Measurements from ENCODE around the gene FOXP1. TPM values are rescaled to one million over a fixed set of nuclear protein-coding genes. Genes with fewer than 3 reads are reported as not detected.

The FOXP1 gene
- total and polyA plus RNA-seq, 2 donors: 26.1 to 42.3 TPM

- H3K4me1 ChIP-seq (ENCODE audit: control insufficient read depth in 2 of 2, insufficient read depth in 2 of 2, low read length in 2 of 2): no peaks in the 10 kb centered on the region
- DNase-seq (ENCODE audit: low read depth in 6 of 9, low spot score in 9 of 9): no peak
- no peak overlapping the region for H3K27ac ChIP-seq (ENCODE audit: low read depth in 1 of 2, low read length in 1 of 2)
- H3K9me3 ChIP-seq (ENCODE audit: control insufficient read depth in 2 of 2, insufficient read depth in 1 of 2, low read length in 1 of 2): no peaks in the 10 kb centered on the region
- no peak overlapping the region for H3K4me3 ChIP-seq (ENCODE audit: low read length in 2 of 2)
- H3K27me3 ChIP-seq (ENCODE audit: control insufficient read depth in 2 of 2, insufficient read depth in 1 of 2, low read length in 1 of 2): no peaks in the 10 kb centered on the region
- H3K36me3 ChIP-seq (ENCODE audit: control insufficient read depth in 2 of 2, insufficient read depth in 2 of 2, low read length in 1 of 2): peaks cover 0 to 4% of the 10 kb centered on the region in 2 donors
- 98% methylated on average over 1 of the region's 1 CpG for WGBS
Measured at GRCh38 chr3:71189480-71189879, 394.0 kb downstream of the FOXP1 start.

GRCh38 chr3:71187715-71188114 is 395.8 kb downstream of the FOXP1 start:
- DNase-seq (ENCODE audit: low read depth in 6 of 9, low spot score in 9 of 9): no peak

GRCh38 chr3:71186801-71187200 is 396.7 kb downstream of the FOXP1 start:
- no peaks in the 10 kb centered on the region for H3K27me3 ChIP-seq (ENCODE audit: control insufficient read depth in 2 of 2, insufficient read depth in 1 of 2, low read length in 1 of 2)
- H3K4me1 ChIP-seq (ENCODE audit: control insufficient read depth in 2 of 2, insufficient read depth in 2 of 2, low read length in 2 of 2): no peaks in the 10 kb centered on the region
- H3K4me3 ChIP-seq (ENCODE audit: low read length in 2 of 2): no peak overlapping the region
- H3K36me3 ChIP-seq (ENCODE audit: control insufficient read depth in 2 of 2, insufficient read depth in 2 of 2, low read length in 1 of 2): peaks cover 0 to 2% of the 10 kb centered on the region in 2 donors
- H3K9me3 ChIP-seq (ENCODE audit: control insufficient read depth in 2 of 2, insufficient read depth in 1 of 2, low read length in 1 of 2): no peaks in the 10 kb centered on the region
- whole genome bisulfite sequencing: over 99% methylated on average over 2 of the region's 2 CpGs
- H3K27ac ChIP-seq (ENCODE audit: low read depth in 1 of 2, low read length in 1 of 2): no peak overlapping the region
- DNase-seq (ENCODE audit: low read depth in 6 of 9, low spot score in 9 of 9): no peak

More at GRCh38 chr3:71187715-71188114, 395.8 kb downstream of the FOXP1 start:
- Histone ChIP-seq H3K9me3 (ENCODE audit: control insufficient read depth in 2 of 2, insufficient read depth in 1 of 2, low read length in 1 of 2) (no peaks in the 10 kb centered on the region), H3K4me3 (ENCODE audit: low read length in 2 of 2) (no peak overlapping the region), H3K27ac (ENCODE audit: low read depth in 1 of 2, low read length in 1 of 2) (no peak overlapping the region), H3K4me1 (ENCODE audit: control insufficient read depth in 2 of 2, insufficient read depth in 2 of 2, low read length in 2 of 2) (no peaks in the 10 kb centered on the region), H3K27me3 (ENCODE audit: control insufficient read depth in 2 of 2, insufficient read depth in 1 of 2, low read length in 1 of 2) (no peaks in the 10 kb centered on the region), H3K36me3 (ENCODE audit: control insufficient read depth in 2 of 2, insufficient read depth in 2 of 2, low read length in 1 of 2) (peaks cover 0 to 4% of the 10 kb centered on the region in 2 donors)
- WGBS: 100% methylated on average over 1 of the region's 1 CpG

GRCh38 chr3:71185733-71186455 is 397.6 kb downstream of the FOXP1 start:
- peaks cover 0 to 2% of the 10 kb centered on the region in 2 donors for H3K36me3 ChIP-seq (ENCODE audit: control insufficient read depth in 2 of 2, insufficient read depth in 2 of 2, low read length in 1 of 2)
- DNase-seq (ENCODE audit: low read depth in 6 of 9, low spot score in 9 of 9): no peak
- no peaks in the 10 kb centered on the region for H3K4me1 ChIP-seq (ENCODE audit: control insufficient read depth in 2 of 2, insufficient read depth in 2 of 2, low read length in 2 of 2)
- H3K9me3 ChIP-seq (ENCODE audit: control insufficient read depth in 2 of 2, insufficient read depth in 1 of 2, low read length in 1 of 2): no peaks in the 10 kb centered on the region
- H3K27me3 ChIP-seq (ENCODE audit: control insufficient read depth in 2 of 2, insufficient read depth in 1 of 2, low read length in 1 of 2): no peaks in the 10 kb centered on the region
- no peak overlapping the region for H3K4me3 ChIP-seq (ENCODE audit: low read length in 2 of 2)
- no peak overlapping the region for H3K27ac ChIP-seq (ENCODE audit: low read depth in 1 of 2, low read length in 1 of 2)
- WGBS: 86% methylated on average over 3 of the region's 3 CpGs

GRCh38 chr3:71184252-71184651 is 399.3 kb downstream of the FOXP1 start:
- 94% methylated on average over 1 of the region's 1 CpG for WGBS
- DNase-seq (ENCODE audit: low read depth in 6 of 9, low spot score in 9 of 9): no peak

GRCh38 chr3:71183549-71183948 is 400.0 kb downstream of the FOXP1 start:
- Histone ChIP-seq H3K4me3 (ENCODE audit: low read length in 2 of 2) (no peak overlapping the region), H3K27ac (ENCODE audit: low read depth in 1 of 2, low read length in 1 of 2) (no peak overlapping the region), H3K4me1 (ENCODE audit: control insufficient read depth in 2 of 2, insufficient read depth in 2 of 2, low read length in 2 of 2) (no peaks in the 10 kb centered on the region), H3K36me3 (ENCODE audit: control insufficient read depth in 2 of 2, insufficient read depth in 2 of 2, low read length in 1 of 2) (peaks cover 0 to 2% of the 10 kb centered on the region in 2 donors), H3K9me3 (ENCODE audit: control insufficient read depth in 2 of 2, insufficient read depth in 1 of 2, low read length in 1 of 2) (no peaks in the 10 kb centered on the region), H3K27me3 (ENCODE audit: control insufficient read depth in 2 of 2, insufficient read depth in 1 of 2, low read length in 1 of 2) (no peaks in the 10 kb centered on the region)
- 98% methylated on average over 5 of the region's 5 CpGs for WGBS
- no peak for DNase-seq (ENCODE audit: low read depth in 6 of 9, low spot score in 9 of 9)

More at GRCh38 chr3:71184252-71184651, 399.3 kb downstream of the FOXP1 start:
- no peaks in the 10 kb centered on the region for H3K27me3 ChIP-seq (ENCODE audit: control insufficient read depth in 2 of 2, insufficient read depth in 1 of 2, low read length in 1 of 2)
- H3K4me1 ChIP-seq (ENCODE audit: control insufficient read depth in 2 of 2, insufficient read depth in 2 of 2, low read length in 2 of 2): no peaks in the 10 kb centered on the region
- no peak overlapping the region for H3K4me3 ChIP-seq (ENCODE audit: low read length in 2 of 2)
- no peak overlapping the region for H3K27ac ChIP-seq (ENCODE audit: low read depth in 1 of 2, low read length in 1 of 2)
- H3K36me3 ChIP-seq (ENCODE audit: control insufficient read depth in 2 of 2, insufficient read depth in 2 of 2, low read length in 1 of 2): peaks cover 0 to 2% of the 10 kb centered on the region in 2 donors
- no peaks in the 10 kb centered on the region for H3K9me3 ChIP-seq (ENCODE audit: control insufficient read depth in 2 of 2, insufficient read depth in 1 of 2, low read length in 1 of 2)

GRCh38 chr3:71180524-71180923 is 403.0 kb downstream of the FOXP1 start:
- H3K36me3 ChIP-seq (ENCODE audit: control insufficient read depth in 2 of 2, insufficient read depth in 2 of 2, low read length in 1 of 2): no peaks in the 10 kb centered on the region
- no peak for DNase-seq (ENCODE audit: low read depth in 6 of 9, low spot score in 9 of 9)
- no peaks in the 10 kb centered on the region for H3K27me3 ChIP-seq (ENCODE audit: control insufficient read depth in 2 of 2, insufficient read depth in 1 of 2, low read length in 1 of 2)
- no peak overlapping the region for H3K27ac ChIP-seq (ENCODE audit: low read depth in 1 of 2, low read length in 1 of 2)
- no peak overlapping the region for H3K4me3 ChIP-seq (ENCODE audit: low read length in 2 of 2)
- H3K9me3 ChIP-seq (ENCODE audit: control insufficient read depth in 2 of 2, insufficient read depth in 1 of 2, low read length in 1 of 2): no peaks in the 10 kb centered on the region
- 89% methylated on average over 6 of the region's 6 CpGs for WGBS
- H3K4me1 ChIP-seq (ENCODE audit: control insufficient read depth in 2 of 2, insufficient read depth in 2 of 2, low read length in 2 of 2): no peaks in the 10 kb centered on the region

- H3K9me3 ChIP-seq (ENCODE audit: control insufficient read depth in 2 of 2, insufficient read depth in 1 of 2, low read length in 1 of 2): no peaks in the 10 kb centered on the region
- no peak overlapping the region for H3K27ac ChIP-seq (ENCODE audit: low read depth in 1 of 2, low read length in 1 of 2)
- H3K27me3 ChIP-seq (ENCODE audit: control insufficient read depth in 2 of 2, insufficient read depth in 1 of 2, low read length in 1 of 2): no peaks in the 10 kb centered on the region
- WGBS: over 99% methylated on average over 4 of the region's 4 CpGs
- no peaks in the 10 kb centered on the region for H3K4me1 ChIP-seq (ENCODE audit: control insufficient read depth in 2 of 2, insufficient read depth in 2 of 2, low read length in 2 of 2)
- no peak for DNase-seq (ENCODE audit: low read depth in 6 of 9, low spot score in 9 of 9)
- no peak overlapping the region for H3K4me3 ChIP-seq (ENCODE audit: low read length in 2 of 2)
- H3K36me3 ChIP-seq (ENCODE audit: control insufficient read depth in 2 of 2, insufficient read depth in 2 of 2, low read length in 1 of 2): no peaks in the 10 kb centered on the region
Measured at GRCh38 chr3:71177375-71177774, 406.2 kb downstream of the FOXP1 start.

GRCh38 chr3:71176366-71176765 is 407.2 kb downstream of the FOXP1 start:
- Histone ChIP-seq H3K4me3 (ENCODE audit: low read length in 2 of 2) (no peak overlapping the region), H3K4me1 (ENCODE audit: control insufficient read depth in 2 of 2, insufficient read depth in 2 of 2, low read length in 2 of 2) (no peaks in the 10 kb centered on the region), H3K27ac (ENCODE audit: low read depth in 1 of 2, low read length in 1 of 2) (no peak overlapping the region), H3K36me3 (ENCODE audit: control insufficient read depth in 2 of 2, insufficient read depth in 2 of 2, low read length in 1 of 2) (no peaks in the 10 kb centered on the region), H3K9me3 (ENCODE audit: control insufficient read depth in 2 of 2, insufficient read depth in 1 of 2, low read length in 1 of 2) (no peaks in the 10 kb centered on the region), H3K27me3 (ENCODE audit: control insufficient read depth in 2 of 2, insufficient read depth in 1 of 2, low read length in 1 of 2) (no peaks in the 10 kb centered on the region)
- no peak for DNase-seq (ENCODE audit: low read depth in 6 of 9, low spot score in 9 of 9)
- 98% methylated on average over 5 of the region's 5 CpGs for WGBS
